ENCODE measurements around the gene VSTM2L. TPM values are rescaled to one million over a fixed set of nuclear protein-coding genes. Genes with fewer than 3 reads are reported as not detected.

Gene VSTM2L
- total RNA-seq, 1 donor from 2014 or later, result 12.9 TPM

DNA sequence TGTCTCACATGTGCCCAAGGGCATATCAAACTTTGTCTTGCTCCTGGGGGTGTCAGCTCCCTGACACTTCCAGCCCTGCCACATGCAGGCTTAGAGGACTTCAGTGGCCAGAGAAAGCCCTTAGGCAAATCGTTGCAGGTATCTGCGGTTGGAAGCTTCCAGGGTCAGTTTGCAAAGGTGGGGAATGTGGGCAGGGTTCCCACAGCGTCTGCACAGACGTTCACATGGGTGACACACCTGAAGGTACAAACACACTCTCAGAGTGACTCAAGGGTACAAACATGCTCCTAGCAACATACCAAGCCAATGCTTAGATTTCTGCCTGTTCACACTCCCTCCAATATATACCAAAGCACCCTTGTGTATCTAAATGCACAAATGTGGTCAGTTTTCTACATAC lies 30.0 kb downstream of the VSTM2L start:
- TF ChIP-seq, protein P1, sequence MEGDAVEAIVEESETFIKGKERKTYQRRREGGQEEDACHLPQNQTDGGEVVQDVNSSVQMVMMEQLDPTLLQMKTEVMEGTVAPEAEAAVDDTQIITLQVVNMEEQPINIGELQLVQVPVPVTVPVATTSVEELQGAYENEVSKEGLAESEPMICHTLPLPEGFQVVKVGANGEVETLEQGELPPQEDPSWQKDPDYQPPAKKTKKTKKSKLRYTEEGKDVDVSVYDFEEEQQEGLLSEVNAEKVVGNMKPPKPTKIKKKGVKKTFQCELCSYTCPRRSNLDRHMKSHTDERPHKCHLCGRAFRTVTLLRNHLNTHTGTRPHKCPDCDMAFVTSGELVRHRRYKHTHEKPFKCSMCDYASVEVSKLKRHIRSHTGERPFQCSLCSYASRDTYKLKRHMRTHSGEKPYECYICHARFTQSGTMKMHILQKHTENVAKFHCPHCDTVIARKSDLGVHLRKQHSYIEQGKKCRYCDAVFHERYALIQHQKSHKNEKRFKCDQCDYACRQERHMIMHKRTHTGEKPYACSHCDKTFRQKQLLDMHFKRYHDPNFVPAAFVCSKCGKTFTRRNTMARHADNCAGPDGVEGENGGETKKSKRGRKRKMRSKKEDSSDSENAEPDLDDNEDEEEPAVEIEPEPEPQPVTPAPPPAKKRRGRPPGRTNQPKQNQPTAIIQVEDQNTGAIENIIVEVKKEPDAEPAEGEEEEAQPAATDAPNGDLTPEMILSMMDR (IDR thresholded peaks at IDR 0.05), result no peak

DNA sequence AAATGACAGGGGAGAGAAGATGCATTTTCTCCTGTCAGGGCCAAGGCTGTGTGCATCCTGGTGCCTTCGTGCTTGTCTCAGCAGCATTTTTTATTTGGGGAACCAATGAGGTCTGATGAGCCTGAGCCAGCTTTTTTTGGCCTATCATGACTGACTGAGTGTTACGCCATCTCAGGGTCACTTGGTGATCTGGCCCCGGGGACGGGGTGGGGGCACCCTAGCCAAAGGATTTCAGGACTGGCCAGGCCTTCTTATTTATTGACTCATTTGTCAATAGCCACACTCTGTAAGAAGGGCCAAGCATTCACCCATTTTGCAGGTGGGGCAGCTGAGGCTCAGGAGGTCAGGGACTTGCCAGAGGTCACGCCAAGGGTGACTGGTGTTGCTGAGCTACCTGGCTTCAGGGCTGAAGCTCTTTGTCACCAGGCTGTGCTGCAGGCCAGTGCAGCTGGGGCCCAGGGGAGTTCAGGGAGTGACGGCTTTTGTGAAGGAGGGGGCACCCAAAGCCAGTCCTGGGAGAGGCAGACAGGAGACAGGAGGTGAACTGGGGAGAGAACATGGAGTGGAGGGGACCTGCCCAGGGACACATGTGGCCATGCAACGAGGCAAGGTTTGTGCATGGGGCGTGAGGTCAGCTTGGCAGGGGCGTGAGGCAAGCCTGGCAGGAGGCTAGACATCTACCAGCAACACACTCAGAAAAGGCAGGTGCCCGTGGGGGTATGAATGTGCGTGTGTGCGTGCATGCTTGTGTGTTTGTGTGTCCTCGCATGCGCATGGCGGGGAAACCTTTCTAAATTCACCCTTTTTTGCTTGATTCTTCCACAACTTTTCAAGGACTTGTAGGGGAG lies 31.1 kb downstream of the VSTM2L start:
- no peak overlapping the region for H3K4me3 ChIP-seq
- TF ChIP-seq, protein P1 (IDR thresholded peaks at IDR 0.05), result no peak
- DNase-seq, result no peak

More for the DNA sequence above, 30.0 kb downstream of the VSTM2L start:
- intact Hi-C loops (cut with DNase I), result no loop called here
- H3K9me3 ChIP-seq, result no peaks in the 10 kb centered on the region
- no peak for DNase-seq
- no peaks in the 10 kb centered on the region for H3K27me3 ChIP-seq
- no peak overlapping the region for H3K27ac ChIP-seq
- ATAC-seq, result peak; percentile 62
- H3K4me3 ChIP-seq, result no peak overlapping the region
- H3K4me1 ChIP-seq, result no peaks in the 10 kb centered on the region
- H3K36me3 ChIP-seq, result no peaks in the 10 kb centered on the region

DNA sequence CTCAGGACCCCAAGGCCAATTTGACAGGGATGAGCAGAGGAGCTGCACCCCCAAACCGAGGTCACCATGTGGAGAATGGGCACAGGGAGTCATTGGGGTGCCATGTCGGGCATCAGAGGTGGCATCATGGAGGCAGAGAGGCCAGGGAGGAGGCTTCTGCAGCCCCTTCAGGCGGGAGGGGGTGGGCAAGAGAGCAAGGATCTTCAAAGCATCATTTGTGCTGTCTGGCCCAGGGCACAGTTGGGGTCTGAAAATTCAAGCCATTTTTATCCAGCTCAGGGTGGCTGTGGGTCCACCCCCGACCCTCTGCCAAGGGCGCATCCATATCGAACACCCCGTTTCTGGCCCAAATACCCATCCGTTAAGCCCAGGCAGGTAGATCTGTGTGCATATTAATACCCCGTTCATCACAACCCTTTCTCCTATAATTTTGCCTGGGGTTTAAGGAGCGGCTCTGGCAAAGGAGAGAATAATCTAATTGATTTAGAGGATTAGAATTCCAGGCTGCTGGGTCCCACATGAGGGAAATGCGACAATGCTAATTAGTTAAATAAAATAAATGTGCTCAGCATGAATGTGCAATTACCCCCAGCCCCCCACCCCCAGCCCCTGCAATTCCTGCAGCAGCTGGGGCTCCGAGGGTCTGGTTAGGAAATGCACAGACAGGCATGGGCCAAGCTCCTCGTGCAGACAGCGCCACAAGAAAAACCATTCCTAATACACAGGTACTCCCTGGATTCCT lies 31.9 kb downstream of the VSTM2L start:
- ATAC-seq, result no peak
- Histone ChIP-seq H3K36me3 (no peaks in the 10 kb centered on the region), H3K27ac (no peak overlapping the region), H3K27me3 (no peaks in the 10 kb centered on the region), H3K9me3 (no peaks in the 10 kb centered on the region), H3K4me3 (no peak overlapping the region), H3K4me1 (no peaks in the 10 kb centered on the region)
- TF ChIP-seq, protein P1 (IDR thresholded peaks at IDR 0.05), result no peak
- DNase-seq, result peak; percentile 19
- intact Hi-C loops (cut with DNase I), result no loop called here

More for the DNA sequence above, 31.1 kb downstream of the VSTM2L start:
- Histone ChIP-seq H3K9me3 (no peaks in the 10 kb centered on the region), H3K27me3 (no peaks in the 10 kb centered on the region), H3K36me3 (no peaks in the 10 kb centered on the region), H3K27ac (no peak overlapping the region), H3K4me1 (no peaks in the 10 kb centered on the region)
- ATAC-seq, result no peak
- intact Hi-C loops (cut with DNase I), result no loop called here

DNA sequence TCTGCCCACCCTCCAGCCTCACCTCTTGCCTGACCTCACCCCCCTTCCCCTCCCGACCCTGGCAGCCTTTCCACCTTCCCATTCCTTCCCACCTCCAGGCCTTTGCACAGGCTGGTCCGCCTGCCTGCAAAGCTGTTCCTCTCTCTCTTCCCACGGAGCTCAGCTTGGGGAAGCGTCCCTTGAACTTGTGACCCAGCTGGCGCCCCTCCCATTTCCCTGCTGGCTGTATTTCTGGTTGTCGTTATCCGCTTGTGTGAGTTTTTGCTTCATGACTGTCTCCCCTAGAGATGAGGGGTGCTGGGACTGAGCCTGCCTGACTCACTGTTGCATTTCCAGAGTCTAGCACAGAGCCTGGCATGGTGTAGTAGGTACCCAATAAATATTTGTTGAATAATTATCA lies 32.5 kb downstream of the VSTM2L start:
- intact Hi-C loops (cut with DNase I), result no loop called here

DNA sequence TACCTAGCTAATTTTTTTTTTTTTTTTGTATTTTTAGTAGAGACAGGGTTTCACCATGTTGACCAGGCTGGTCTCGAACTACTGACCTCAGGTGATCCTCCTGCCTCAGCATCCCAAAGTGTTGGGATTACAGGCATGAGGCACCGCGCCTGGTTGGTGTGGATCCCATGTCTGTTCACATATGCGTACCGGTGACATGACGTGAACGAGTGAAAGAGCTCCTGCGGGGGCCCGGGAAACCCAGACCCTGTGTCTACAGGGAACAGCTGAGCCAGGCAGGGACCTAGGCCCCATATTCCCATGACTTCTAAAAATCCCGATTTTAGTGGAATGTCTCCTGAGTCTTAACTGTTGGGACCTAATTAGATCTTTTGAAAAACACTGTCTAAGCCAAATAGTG lies 33.1 kb downstream of the VSTM2L start:
- intact Hi-C loops (cut with DNase I), result no loop called here
- Histone ChIP-seq H3K4me1 (no peaks in the 10 kb centered on the region), H3K36me3 (no peaks in the 10 kb centered on the region), H3K9me3 (no peaks in the 10 kb centered on the region), H3K4me3 (no peak overlapping the region), H3K27ac (no peak overlapping the region), H3K27me3 (no peaks in the 10 kb centered on the region)
- DNase-seq (no peak), ATAC-seq (no peak)
- TF ChIP-seq, protein P1 (IDR thresholded peaks at IDR 0.05), result no peak

More for the DNA sequence above, 32.5 kb downstream of the VSTM2L start:
- no peaks in the 10 kb centered on the region for H3K36me3 ChIP-seq
- H3K27me3 ChIP-seq, result no peaks in the 10 kb centered on the region
- H3K9me3 ChIP-seq, result no peaks in the 10 kb centered on the region
- H3K4me3 ChIP-seq, result no peak overlapping the region
- TF ChIP-seq, protein P1 (IDR thresholded peaks at IDR 0.05), result no peak
- ATAC-seq, result no peak
- no peaks in the 10 kb centered on the region for H3K4me1 ChIP-seq
- no peak overlapping the region for H3K27ac ChIP-seq
- DNase-seq, result no peak
